Liver (tissue), 9 donors: Measurements from ENCODE around the gene SLC5A6. TPM values are rescaled to one million over a fixed set of nuclear protein-coding genes. Genes with fewer than 3 reads are reported as not detected.

Source experiments
- DNase-seq: peaks from one replicate; pipeline ENCODE4 v3.0.0-alpha.2; 2017; ENCODE audit warnings: low spot score
- H3K27ac ChIP-seq, 2 donors: one replicate each; pipeline ENCODE4 v1.7.0; 2013; ENCODE audit warnings: inconsistent platforms in 2 of 2, low read length in 2 of 2, control low read depth in 1 of 2, low read depth in 1 of 2, mild to moderate bottlenecking in 1 of 2
- H3K27me3 ChIP-seq, 4 donors: one replicate each; pipeline versions ENCODE4 v1.6.1 to v1.7.0; 2013; ENCODE audit warnings: low read length in 3 of 4, inconsistent platforms in 1 of 4, mild to moderate bottlenecking in 1 of 4, moderate library complexity in 1 of 4; ENCODE audit not compliant: control insufficient read depth in 4 of 4, insufficient read depth in 4 of 4
- H3K36me3 ChIP-seq, 4 donors: one replicate each; pipeline versions ENCODE4 v1.6.1 to v1.7.0; 2013; ENCODE audit warnings: low read length in 3 of 4, mild to moderate bottlenecking in 3 of 4, low read depth in 1 of 4, moderate library complexity in 1 of 4; ENCODE audit not compliant: control insufficient read depth in 4 of 4, insufficient read depth in 3 of 4
- H3K4me1 ChIP-seq, 4 donors: one replicate each; pipeline versions ENCODE4 v1.6.1 to v1.7.0; 2013; ENCODE audit warnings: low read length in 3 of 4, mild to moderate bottlenecking in 3 of 4, moderate library complexity in 1 of 4; ENCODE audit not compliant: control insufficient read depth in 4 of 4, insufficient read depth in 4 of 4
- H3K4me3 ChIP-seq, 3 donors: one replicate each; pipeline versions ENCODE4 v1.6.1 to v1.7.0; 2013; ENCODE audit warnings: low read length in 3 of 3, control low read depth in 1 of 3, low read depth in 1 of 3, mild to moderate bottlenecking in 1 of 3
- H3K9ac ChIP-seq, 2 donors: one replicate each; pipeline ENCODE4 v1.7.0; 2013; ENCODE audit warnings: low read length in 2 of 2, mild to moderate bottlenecking in 2 of 2, moderate library complexity in 2 of 2, control low read depth in 1 of 2, low read depth in 1 of 2
- H3K9me3 ChIP-seq, 4 donors: one replicate each; pipeline versions ENCODE4 v1.6.1 to v1.7.0; 2013; ENCODE audit warnings: low read length in 3 of 4; ENCODE audit not compliant: control insufficient read depth in 4 of 4
- ATF3 ChIP-seq: IDR thresholded peaks from 2 replicates; pipeline ENCODE4 v1.6.1; 2016; ENCODE audit warnings: antibody characterized with exemption
- CTCF ChIP-seq: fragments of 150-350 bp; IDR thresholded peaks from 2 replicates; pipeline ENCODE4 v1.5.1; 2017; ENCODE audit warnings: improper control_type of control experiment, low read depth, low read length; ENCODE audit not compliant: missing input control
- EGR1 ChIP-seq, 2 donors: IDR thresholded peaks; 2 replicates each; pipeline ENCODE4 v1.6.1; 2016 to 2018; ENCODE audit warnings: antibody characterized with exemption in 2 of 2, low read depth in 2 of 2
- FOXA1 ChIP-seq: IDR thresholded peaks from 2 replicates; pipeline ENCODE4 v1.6.1; 2016; ENCODE audit warnings: antibody characterized with exemption
- FOXA2 ChIP-seq: IDR thresholded peaks from 2 replicates; pipeline ENCODE4 v1.6.1; 2016; ENCODE audit warnings: antibody characterized with exemption
- GABPA ChIP-seq, 2 donors: IDR thresholded peaks in 1 of 2; conservative IDR thresholded peaks in 1 of 2; 2 replicates each; pipeline ENCODE4 v1.6.1; 2016; ENCODE audit warnings: antibody characterized with exemption in 2 of 2, mild to moderate bottlenecking in 1 of 2, moderate library complexity in 1 of 2
- HNF4A ChIP-seq, 2 donors: conservative IDR thresholded peaks; 2 replicates each; pipeline ENCODE4 v1.6.1; 2016; ENCODE audit warnings: antibody characterized with exemption in 2 of 2, mild to moderate bottlenecking in 2 of 2
- HNF4G ChIP-seq: IDR thresholded peaks from 2 replicates; pipeline ENCODE4 v1.6.1; 2016; ENCODE audit warnings: antibody characterized with exemption
- JUND ChIP-seq, 2 donors: IDR thresholded peaks; 2 replicates each; pipeline ENCODE4 v1.6.1; 2016; ENCODE audit warnings: antibody characterized with exemption in 2 of 2
- MAX ChIP-seq: IDR thresholded peaks from 2 replicates; pipeline ENCODE4 v1.6.1; 2016; ENCODE audit warnings: antibody characterized with exemption
- NR2F2 ChIP-seq: IDR thresholded peaks from 2 replicates; pipeline ENCODE4 v1.6.1; 2016; ENCODE audit warnings: antibody characterized with exemption
- RAD21 ChIP-seq, 2 donors: IDR thresholded peaks; 2 replicates each; pipeline ENCODE4 v1.6.1; 2016; ENCODE audit warnings: antibody characterized with exemption in 2 of 2, mild to moderate bottlenecking in 2 of 2
- REST ChIP-seq: IDR thresholded peaks from 2 replicates; pipeline ENCODE4 v1.6.1; 2016; ENCODE audit warnings: antibody characterized with exemption, mild to moderate bottlenecking
- RXRA ChIP-seq, 2 donors: IDR thresholded peaks; 2 replicates each; pipeline ENCODE4 v1.6.1; 2017 to 2018; ENCODE audit warnings: antibody characterized with exemption in 2 of 2, mild to moderate bottlenecking in 1 of 2
- SP1 ChIP-seq: IDR thresholded peaks from 2 replicates; pipeline ENCODE4 v1.6.1; 2018; ENCODE audit warnings: antibody characterized with exemption, mild to moderate bottlenecking
- TAF1 ChIP-seq: conservative IDR thresholded peaks from 2 replicates; pipeline ENCODE4 v1.6.1; 2016; ENCODE audit warnings: antibody characterized with exemption, mild to moderate bottlenecking
- ZBTB33 ChIP-seq: IDR thresholded peaks from 2 replicates; pipeline ENCODE4 v1.6.1; 2016; ENCODE audit warnings: antibody characterized with exemption
- WGBS: extraction: QIAGEN DNeasy Blood & Tissue Kit; methylation state at CpG from one replicate; pipeline ENCODE4 v1.1.7; 2013; 5-methylcytosine and 5-hydroxymethylcytosine counted together
- polyA plus RNA-seq, 2 donors: library from polyadenylated mRNA; stranded (reverse) in 1 of 2; unstranded in 1 of 2; fragments of 200-250 nt in 1 of 2; fragments of >200 nt in 1 of 2; fragmentation: Nextera tagmentation in 1 of 2; extraction: Ambion mirVana in 1 of 2; gene quantifications; one replicate each; pipeline versions ENCODE4 v1.2.1 to v1.2.3, GENCODE V29; 2013 to 2015
- total RNA-seq, 2 donors: library from RNA; depleted of rRNA; stranded (reverse); fragments of >200 nt; gene quantifications; one replicate each; pipeline ENCODE4 v1.2.3, GENCODE V29; 2014
- donor health status: healthy.
- donor health status: healthy.
- donor health status: healthy.
- donor health status: healthy.
- donor health status: healthy.

Gene SLC5A6
- total and polyA plus RNA-seq, 4 donors = 12.5 to 217 (median 73.0) TPM

GRCh38 chr2:27249159-27249890 lies 37.3 kb upstream of the SLC5A6 start:
- Histone ChIP-seq H3K27me3 (no peaks in the 10 kb centered on the region), H3K27ac (no peak overlapping the region), H3K4me1 (peaks cover 0 to 7% (median 3%) of the 10 kb centered on the region in 4 donors), H3K4me3 (no peak overlapping the region), H3K9ac (no peak overlapping the region), H3K36me3 (peaks cover 1 to 2% (median 2%) of the 10 kb centered on the region in 4 donors), H3K9me3 (no peaks in the 10 kb centered on the region)
- TF ChIP-seq RXRA (IDR thresholded peaks at IDR 0.05) (no peak), JUND (IDR thresholded peaks at IDR 0.05) (no peak), MAX (no peak), GABPA (IDR thresholded peaks at IDR 0.05 in 1 of 2, conservative IDR thresholded peaks at IDR 0.05 in 1 of 2) (no peak), ZBTB33 (no peak), HNF4G (no peak), RAD21 (IDR thresholded peaks at IDR 0.05) (no peak), ATF3 (no peak), EGR1 (IDR thresholded peaks at IDR 0.05; ENCODE audit: low read depth in 2 of 2) (no peak), NR2F2 (no peak), TAF1 (no peak), HNF4A (conservative IDR thresholded peaks at IDR 0.05) (no peak), SP1 (no peak), REST (no peak), FOXA1 (no peak), FOXA2 (no peak), CTCF (no peak)
- no peak for DNase-seq
- 54% methylated on average over 12 of the region's 12 CpGs for WGBS
